K562 (cell line): ENCODE measurements around the gene EGF. TPM values are rescaled to one million over a fixed set of nuclear protein-coding genes. Genes with fewer than 3 reads are reported as not detected.

Experiments
- ADNP ChIP-seq: fragments of 200-800 bp; sonication (Bioruptor generic); IDR thresholded peaks from 2 replicates; pipeline ENCODE4 v1.6.1; 2016; ENCODE audit warnings: missing genetic modification characterization, missing compliant biosample characterization
- HMBOX1 ChIP-seq: sonication (generic); IDR thresholded peaks from 2 replicates; pipeline ENCODE4 v1.6.1; 2016
- KLF16 ChIP-seq: IDR thresholded peaks from 2 replicates; pipeline ENCODE4 v1.6.1; 2016; ENCODE audit warnings: antibody characterized with exemption
- LEF1 ChIP-seq: fragments of 450-650 bp; IDR thresholded peaks from 2 replicates; pipeline ENCODE4 v1.6.1; 2016; ENCODE audit warnings: mild to moderate bottlenecking
- MCM3 ChIP-seq: fragments of 450-650 bp; IDR thresholded peaks from 2 replicates; pipeline ENCODE4 v1.6.1; 2016
- MEIS2 ChIP-seq: fragments of 450-650 bp; IDR thresholded peaks from 2 replicates; pipeline ENCODE4 v1.6.1; 2014; ENCODE audit warnings: mild to moderate bottlenecking; ENCODE audit not compliant: partially characterized antibody
- PKNOX1 ChIP-seq: fragments of 450-650 bp; IDR thresholded peaks from 2 replicates; pipeline ENCODE4 v1.6.1; 2016
- SAFB2 ChIP-seq: fragments of 200-400 bp; formaldehyde crosslinking; IDR thresholded peaks from 2 replicates; pipeline ENCODE4 v1.6.1; 2018; ENCODE audit warnings: borderline replicate concordance, low read length, low read depth, moderate library complexity; ENCODE audit not compliant: severe bottlenecking
- TOE1 ChIP-seq, 2 experiments: fragments of 450-650 bp in 1 of 2; sonication (generic) in 1 of 2; formaldehyde crosslinking in 1 of 2; IDR thresholded peaks; 2 replicates each; pipeline versions ENCODE4 v1.7.1 to v1.8.0; 2016 to 2022; ENCODE audit warnings: borderline replicate concordance in 2 of 2, mild to moderate bottlenecking in 2 of 2, antibody characterized with exemption in 1 of 2, inconsistent platforms in 1 of 2, low read depth in 1 of 2, missing genetic modification reagents in 1 of 2, moderate library complexity in 1 of 2
- polyA plus RNA-seq, 8 experiments: library from polyadenylated mRNA; depleted of rRNA in 4 of 8; stranded (reverse) in 5 of 8; unstranded in 3 of 8; fragments of >200 nt; fragmentation: Nextera tagmentation in 2 of 8; fragmentation: Illumina TruSeq in 1 of 8; extraction: Ambion mirVana in 2 of 8; extraction: Trizol in 1 of 8; gene quantifications; 2 replicates each; pipeline versions ENCODE4 v1.2.1 to v1.2.3, GENCODE V29; 2011 to 2014; ENCODE audit warnings: inconsistent platforms in 1 of 8, missing spikeins in 1 of 8
- total RNA-seq, 7 experiments: library from RNA; depleted of rRNA in 6 of 7; stranded (reverse); fragments of >200 nt in 6 of 7; fragmentation: Illumina TruSeq in 2 of 7; extraction: Trizol in 2 of 7; gene quantifications; 2 replicates each; pipeline versions ENCODE4 v1.2.1 to v1.2.3, GENCODE V29; 2011 to 2021; ENCODE audit warnings: low replicate concordance in 1 of 7
- TF ChIP-seq, protein P1 (sequence below): sonication (generic); formaldehyde crosslinking; IDR thresholded peaks from 2 replicates; pipeline ENCODE4 v1.8.1; 2023; ENCODE audit warnings: missing genetic modification reagents, mild to moderate bottlenecking, borderline replicate concordance

The EGF gene
- total and polyA plus RNA-seq, 9 of the 15 experiments (the other 6 are each of a cell fraction or from before 2014, with no cell fraction given) = 0.32 to 3.1 (median 1.3) TPM

DNA sequence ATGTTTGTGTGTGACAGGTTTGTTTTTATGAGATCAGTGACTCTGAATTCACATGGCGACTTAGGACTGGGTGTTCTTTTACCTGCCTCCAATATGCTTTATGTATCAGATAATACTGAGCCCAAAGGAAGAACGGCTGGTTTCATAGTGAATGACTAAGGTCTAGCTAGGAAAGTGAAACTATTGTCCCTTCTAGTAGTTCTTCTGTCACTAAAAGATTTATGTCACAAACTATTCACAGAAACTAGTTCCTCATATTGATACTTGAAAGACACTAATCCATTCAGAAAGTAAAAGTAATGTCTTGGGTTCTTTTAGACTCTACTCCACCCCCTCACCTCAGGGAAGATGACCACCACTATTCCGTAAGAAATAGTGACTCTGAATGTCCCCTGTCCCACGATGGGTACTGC, 81.7 kb downstream of the EGF start (continued):
- TF ChIP-seq, protein P1, sequence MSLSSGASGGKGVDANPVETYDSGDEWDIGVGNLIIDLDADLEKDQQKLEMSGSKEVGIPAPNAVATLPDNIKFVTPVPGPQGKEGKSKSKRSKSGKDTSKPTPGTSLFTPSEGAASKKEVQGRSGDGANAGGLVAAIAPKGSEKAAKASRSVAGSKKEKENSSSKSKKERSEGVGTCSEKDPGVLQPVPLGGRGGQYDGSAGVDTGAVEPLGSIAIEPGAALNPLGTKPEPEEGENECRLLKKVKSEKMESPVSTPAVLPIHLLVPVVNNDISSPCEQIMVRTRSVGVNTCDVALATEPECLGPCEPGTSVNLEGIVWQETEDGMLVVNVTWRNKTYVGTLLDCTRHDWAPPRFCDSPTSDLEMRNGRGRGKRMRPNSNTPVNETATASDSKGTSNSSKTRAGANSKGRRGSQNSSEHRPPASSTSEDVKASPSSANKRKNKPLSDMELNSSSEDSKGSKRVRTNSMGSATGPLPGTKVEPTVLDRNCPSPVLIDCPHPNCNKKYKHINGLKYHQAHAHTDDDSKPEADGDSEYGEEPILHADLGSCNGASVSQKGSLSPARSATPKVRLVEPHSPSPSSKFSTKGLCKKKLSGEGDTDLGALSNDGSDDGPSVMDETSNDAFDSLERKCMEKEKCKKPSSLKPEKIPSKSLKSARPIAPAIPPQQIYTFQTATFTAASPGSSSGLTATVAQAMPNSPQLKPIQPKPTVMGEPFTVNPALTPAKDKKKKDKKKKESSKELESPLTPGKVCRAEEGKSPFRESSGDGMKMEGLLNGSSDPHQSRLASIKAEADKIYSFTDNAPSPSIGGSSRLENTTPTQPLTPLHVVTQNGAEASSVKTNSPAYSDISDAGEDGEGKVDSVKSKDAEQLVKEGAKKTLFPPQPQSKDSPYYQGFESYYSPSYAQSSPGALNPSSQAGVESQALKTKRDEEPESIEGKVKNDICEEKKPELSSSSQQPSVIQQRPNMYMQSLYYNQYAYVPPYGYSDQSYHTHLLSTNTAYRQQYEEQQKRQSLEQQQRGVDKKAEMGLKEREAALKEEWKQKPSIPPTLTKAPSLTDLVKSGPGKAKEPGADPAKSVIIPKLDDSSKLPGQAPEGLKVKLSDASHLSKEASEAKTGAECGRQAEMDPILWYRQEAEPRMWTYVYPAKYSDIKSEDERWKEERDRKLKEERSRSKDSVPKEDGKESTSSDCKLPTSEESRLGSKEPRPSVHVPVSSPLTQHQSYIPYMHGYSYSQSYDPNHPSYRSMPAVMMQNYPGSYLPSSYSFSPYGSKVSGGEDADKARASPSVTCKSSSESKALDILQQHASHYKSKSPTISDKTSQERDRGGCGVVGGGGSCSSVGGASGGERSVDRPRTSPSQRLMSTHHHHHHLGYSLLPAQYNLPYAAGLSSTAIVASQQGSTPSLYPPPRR (CRISPR knock-in tag) = no peak
- peak; percentile 69 for TF ChIP-seq MEIS2
- TF ChIP-seq KLF16 = no peak
- TF ChIP-seq TOE1 (IDR thresholded peaks at IDR 0.05; ENCODE audit: borderline replicate concordance) = no peak
- TF ChIP-seq TOE1 (CRISPR knock-in tag; IDR thresholded peaks at IDR 0.05; ENCODE audit: borderline replicate concordance, low read depth) = no peak
- no peak for TF ChIP-seq ADNP
- no peak for TF ChIP-seq LEF1
- TF ChIP-seq HMBOX1 = peak; percentile 33; the same call in 1 of the 2 replicates
- TF ChIP-seq PKNOX1 = peak; percentile 66
- TF ChIP-seq SAFB2 = no peak
- no peak for TF ChIP-seq MCM3
